Stimulated activated CD4-positive, alpha-beta T cell treated with anti-CD3 and anti-CD28 coated beads, Interleukin-1b, Interleukin-23, amount 100 ng/mL, for 24 hours (primary cell): ENCODE measurements around the gene ZNF766.
"Not testable (repeated sequence)": the region's sequence is repeated elsewhere in the genome, so short reads cannot be mapped to it uniquely, and the experiment has no call there.

Source experiments
- DNase-seq, 4 experiments: peaks; one replicate each; pipeline ENCODE4 v3.0.0-alpha.2; 2020; ENCODE audit warnings: low read depth in 4 of 4, low spot score in 1 of 4

The ZNF766 gene

GRCh38 chr19:52274191-52274590, 4.8 kb downstream of the ZNF766 start:
- no peak for DNase-seq

GRCh38 chr19:52275988-52276387, 6.6 kb downstream of the ZNF766 start:
- DNase-seq: no peak

- DNase-seq: no peak
These were observed 8.1 kb downstream of the ZNF766 start for GRCh38 chr19:52277471-52277870.

- DNase-seq: no peak
These were observed 16.9 kb downstream of the ZNF766 start for GRCh38 chr19:52286256-52286655.

- no peak for DNase-seq
These were observed 22.4 kb downstream of the ZNF766 start for GRCh38 chr19:52291781-52292180.

- not testable (repeated sequence) for DNase-seq
These were observed 23.6 kb downstream of the ZNF766 start for GRCh38 chr19:52292946-52293345.

GRCh38 chr19:52296400-52296772, 27.0 kb downstream of the ZNF766 start:
- DNase-seq: no peak

- peak; percentile 42 to 71 (median 46) for DNase-seq
These were observed 27.6 kb downstream of the ZNF766 start, which contains the start of gene ZNF480 for GRCh38 chr19:52296773-52297600. ZNF480 (plus strand) TSS chr19:52297169; CDS start chr19:52300413, 3,244 bp downstream.

- DNase-seq: no peak
These were observed 28.4 kb downstream of the ZNF766 start for GRCh38 chr19:52297601-52298364.

GRCh38 chr19:52307275-52307674, 37.9 kb downstream of the ZNF766 start:
- no peak for DNase-seq

GRCh38 chr19:52322429-52322828, 53.0 kb downstream of the ZNF766 start:
- DNase-seq: no peak

GRCh38 chr19:52331757-52332156, 62.4 kb downstream of the ZNF766 start:
- no peak for DNase-seq

GRCh38 chr19:52335768-52336116, 66.4 kb downstream of the ZNF766 start:
- DNase-seq: no peak

GRCh38 chr19:52336117-52336790, 66.9 kb downstream of the ZNF766 start, which contains the start of gene ZNF610:
ZNF610 (plus strand) TSS chr19:52336243; CDS start chr19:52349173, 12,930 bp downstream.
- DNase-seq: peak; percentile 72 to 83 (median 80)

GRCh38 chr19:52336791-52337381, 67.5 kb downstream of the ZNF766 start:
- no peak for DNase-seq

- not testable (repeated sequence) for DNase-seq
These were observed 69.6 kb downstream of the ZNF766 start for GRCh38 chr19:52339022-52339421.

GRCh38 chr19:52343548-52343947, 74.2 kb downstream of the ZNF766 start:
- DNase-seq: peak in 2 of 4 experiments; percentile 7 to 30

- DNase-seq: no peak
These were observed 75.8 kb downstream of the ZNF766 start for GRCh38 chr19:52345162-52345561.
